Transverse colon (tissue), 4 donors: ENCODE data around the gene TRABD2B.

Source experiments
- CTCF ChIP-seq, 5 experiments: fragments of 200-600 bp in 3 of 5; fragments of 450-650 bp in 2 of 5; sonication (generic) in 3 of 5; IDR thresholded peaks; 1 replicate in 2 of 5; 2 replicates in 3 of 5; pipeline ENCODE4 v1.5.1; 2016 to 2017; ENCODE audit warnings: antibody characterized with exemption in 5 of 5, inconsistent platforms in 3 of 5, mild to moderate bottlenecking in 2 of 5, moderate library complexity in 1 of 5
- EP300 ChIP-seq: sonication (generic); formaldehyde crosslinking; IDR thresholded peaks from one replicate; pipeline ENCODE4 v1.6.1; 2017; ENCODE audit warnings: antibody characterized with exemption, low read depth
- POLR2A ChIP-seq: fragments of 450-650 bp; IDR thresholded peaks from one replicate; pipeline ENCODE4 v1.6.1; 2016; ENCODE audit warnings: antibody characterized with exemption, mild to moderate bottlenecking, moderate library complexity
- POLR2AphosphoS5 ChIP-seq, 3 donors: sonication (generic); formaldehyde crosslinking; IDR thresholded peaks; one replicate each; pipeline ENCODE4 v1.6.1; 2016; ENCODE audit warnings: antibody characterized with exemption in 3 of 3

- TF ChIP-seq POLR2A, result no peak
- peak in 4 of 5 experiments; percentile 9 to 15 (median 12) for TF ChIP-seq CTCF (IDR thresholded peaks at IDR 0.05)
- no peak for TF ChIP-seq POLR2AphosphoS5 (IDR thresholded peaks at IDR 0.05)
- TF ChIP-seq EP300, result no peak
Measured at GRCh38 chr1:47785561-47786271, 211.5 kb downstream of the TRABD2B start.
